Colonic mucosa (tissue), 4 donors: Measurements from ENCODE around the gene FRAT1. TPM values are rescaled to one million over a fixed set of nuclear protein-coding genes. Genes with fewer than 3 reads are reported as not detected.

Source experiments
- DNase-seq: peaks from one replicate; pipeline ENCODE4 v3.0.0-alpha.2; 2020
- H3K27ac ChIP-seq: fragments of 200-600 bp; one replicate; pipeline ENCODE4 v1.8.0; 2021
- H3K27me3 ChIP-seq: fragments of 200-600 bp; one replicate; pipeline ENCODE4 v1.8.0; 2021
- H3K36me3 ChIP-seq: fragments of 200-600 bp; one replicate; pipeline ENCODE4 v1.8.0; 2021
- H3K4me1 ChIP-seq: fragments of 200-600 bp; one replicate; pipeline ENCODE4 v1.8.0; 2021; ENCODE audit warnings: mild to moderate bottlenecking
- H3K4me3 ChIP-seq: fragments of 200-600 bp; one replicate; pipeline ENCODE4 v1.8.0; 2021
- H3K9ac ChIP-seq, 2 donors: one replicate each; pipeline ENCODE4 v1.7.0; 2013; ENCODE audit warnings: control low read depth in 2 of 2, low read depth in 2 of 2, low read length in 2 of 2
- H3K9me3 ChIP-seq: fragments of 200-600 bp; one replicate; pipeline ENCODE4 v1.8.0; 2021
- intact Hi-C: fragments of 100-400 bp; cut with DNase I; formaldehyde crosslinking; loops from one replicate; pipeline ENCODE4 v1.14.1; 2022
- total RNA-seq, 2 donors: library from RNA; stranded (reverse); fragmentation: NEBNext Ultra II Directional in 1 of 2; extraction: Animal tissue kit (Norgen Biotek cat#: 25700) in 1 of 2; gene quantifications; one replicate each; pipeline ENCODE4 v1.2.1, GENCODE V29; 2021
- TF ChIP-seq, protein P1 (sequence below): fragments of 200-600 bp; IDR thresholded peaks from one replicate; pipeline ENCODE4 v1.8.0; 2022; ENCODE audit warnings: antibody characterized with exemption, mild to moderate bottlenecking
- donor health status: healthy.
- donor health status: DM: no; HTN: no; CAD: no.
- donor health status: DM: no; HTN: no; CAD: no.

The FRAT1 gene
- total RNA-seq, 2 donors from 2014 or later, result 5.0 to 6.1 TPM

DNA sequence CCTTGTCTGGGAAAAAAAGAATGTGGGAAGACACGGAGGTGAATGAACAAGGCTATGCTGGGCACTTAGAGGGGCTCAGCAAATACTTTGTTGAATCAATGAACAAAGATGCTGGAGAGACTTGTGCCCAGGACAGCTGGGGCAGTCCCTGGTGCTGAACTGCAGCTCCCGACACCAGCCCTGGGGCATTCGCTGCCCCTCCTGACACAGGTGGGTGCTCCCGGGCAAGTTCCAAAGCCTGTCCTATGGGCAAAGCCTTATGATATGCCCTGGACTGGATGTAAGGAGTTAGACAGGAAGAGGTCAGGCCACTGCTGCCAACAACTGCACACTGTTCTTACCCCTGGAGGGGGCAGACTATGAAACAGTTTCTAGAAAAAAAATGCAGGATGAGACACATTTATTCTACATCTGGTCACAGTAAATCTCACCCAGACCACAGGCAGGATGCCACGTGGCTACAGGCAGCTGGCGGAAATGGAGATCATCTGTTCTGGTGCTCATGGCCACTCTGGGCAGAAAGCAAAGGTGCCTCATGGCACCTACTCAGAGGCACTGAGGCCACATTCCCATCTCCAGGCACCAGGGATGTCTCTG, 37.3 kb downstream of the FRAT1 start:
- no peaks in the 10 kb centered on the region for H3K27me3 ChIP-seq
- intact Hi-C loops, result no loop called here
- TF ChIP-seq, protein P1, sequence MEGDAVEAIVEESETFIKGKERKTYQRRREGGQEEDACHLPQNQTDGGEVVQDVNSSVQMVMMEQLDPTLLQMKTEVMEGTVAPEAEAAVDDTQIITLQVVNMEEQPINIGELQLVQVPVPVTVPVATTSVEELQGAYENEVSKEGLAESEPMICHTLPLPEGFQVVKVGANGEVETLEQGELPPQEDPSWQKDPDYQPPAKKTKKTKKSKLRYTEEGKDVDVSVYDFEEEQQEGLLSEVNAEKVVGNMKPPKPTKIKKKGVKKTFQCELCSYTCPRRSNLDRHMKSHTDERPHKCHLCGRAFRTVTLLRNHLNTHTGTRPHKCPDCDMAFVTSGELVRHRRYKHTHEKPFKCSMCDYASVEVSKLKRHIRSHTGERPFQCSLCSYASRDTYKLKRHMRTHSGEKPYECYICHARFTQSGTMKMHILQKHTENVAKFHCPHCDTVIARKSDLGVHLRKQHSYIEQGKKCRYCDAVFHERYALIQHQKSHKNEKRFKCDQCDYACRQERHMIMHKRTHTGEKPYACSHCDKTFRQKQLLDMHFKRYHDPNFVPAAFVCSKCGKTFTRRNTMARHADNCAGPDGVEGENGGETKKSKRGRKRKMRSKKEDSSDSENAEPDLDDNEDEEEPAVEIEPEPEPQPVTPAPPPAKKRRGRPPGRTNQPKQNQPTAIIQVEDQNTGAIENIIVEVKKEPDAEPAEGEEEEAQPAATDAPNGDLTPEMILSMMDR, result no peak
- H3K9ac ChIP-seq, result no peak overlapping the region
- no peaks in the 10 kb centered on the region for H3K36me3 ChIP-seq
- DNase-seq, result no peak
- no peaks in the 10 kb centered on the region for H3K9me3 ChIP-seq
- no peak overlapping the region for H3K27ac ChIP-seq
- H3K4me1 ChIP-seq, result no peaks in the 10 kb centered on the region
- H3K4me3 ChIP-seq, result no peak overlapping the region

DNA sequence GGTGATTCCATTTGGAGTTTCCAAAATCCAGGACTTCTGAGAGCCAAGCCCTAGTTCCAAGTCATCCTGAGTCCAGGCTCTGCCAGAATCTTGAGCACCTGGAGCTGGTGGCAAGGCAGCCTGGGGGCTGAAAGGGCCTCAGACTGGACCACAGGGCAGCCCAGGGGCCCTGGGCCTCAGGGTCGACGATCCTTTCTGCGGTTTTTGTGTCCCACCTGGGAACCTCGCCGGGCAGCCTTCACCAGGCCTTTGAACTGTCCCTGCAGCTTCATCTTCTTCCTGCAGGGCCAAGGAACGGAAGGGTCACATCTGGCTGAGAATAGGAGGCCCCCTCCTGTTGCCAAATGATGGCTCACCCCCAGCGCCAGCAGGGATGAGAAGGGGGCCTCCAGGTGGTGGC, 37.8 kb downstream of the FRAT1 start:
- Histone ChIP-seq H3K36me3 (no peaks in the 10 kb centered on the region), H3K27me3 (no peaks in the 10 kb centered on the region), H3K4me3 (no peak overlapping the region), H3K9me3 (no peaks in the 10 kb centered on the region), H3K27ac (no peak overlapping the region), H3K4me1 (no peaks in the 10 kb centered on the region), H3K9ac (no peak overlapping the region)
- intact Hi-C loops, result no loop called here
- TF ChIP-seq, protein P1, result no peak
- DNase-seq, result no peak

DNA sequence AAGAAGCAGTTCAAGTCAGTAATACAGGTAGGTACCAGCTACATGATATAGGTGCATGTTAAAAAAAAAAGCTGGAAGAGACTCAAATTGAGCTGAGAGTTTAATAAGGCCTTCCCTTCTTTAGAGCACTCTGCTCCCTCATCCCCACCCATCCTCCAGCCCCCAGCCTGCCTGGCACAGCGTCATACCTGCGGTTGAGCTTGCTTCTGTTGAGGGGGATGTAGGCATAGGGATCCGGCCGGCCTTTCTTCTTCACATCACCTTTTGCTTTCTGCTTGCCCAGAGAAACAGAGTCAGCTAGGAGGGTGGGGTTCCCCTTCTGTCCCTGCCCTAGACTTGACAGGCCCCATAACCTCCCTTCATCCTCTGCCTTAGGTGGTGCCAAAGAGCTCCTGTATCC, 39.3 kb downstream of the FRAT1 start:
- TF ChIP-seq, protein P1, result no peak
- no peaks in the 10 kb centered on the region for H3K9me3 ChIP-seq
- no peak overlapping the region for H3K4me3 ChIP-seq
- no peaks in the 10 kb centered on the region for H3K36me3 ChIP-seq
- no peak overlapping the region for H3K9ac ChIP-seq
- H3K27ac ChIP-seq, result no peak overlapping the region
- no peak for DNase-seq
- no peaks in the 10 kb centered on the region for H3K27me3 ChIP-seq
- intact Hi-C loops, result no loop called here
- no peaks in the 10 kb centered on the region for H3K4me1 ChIP-seq

DNA sequence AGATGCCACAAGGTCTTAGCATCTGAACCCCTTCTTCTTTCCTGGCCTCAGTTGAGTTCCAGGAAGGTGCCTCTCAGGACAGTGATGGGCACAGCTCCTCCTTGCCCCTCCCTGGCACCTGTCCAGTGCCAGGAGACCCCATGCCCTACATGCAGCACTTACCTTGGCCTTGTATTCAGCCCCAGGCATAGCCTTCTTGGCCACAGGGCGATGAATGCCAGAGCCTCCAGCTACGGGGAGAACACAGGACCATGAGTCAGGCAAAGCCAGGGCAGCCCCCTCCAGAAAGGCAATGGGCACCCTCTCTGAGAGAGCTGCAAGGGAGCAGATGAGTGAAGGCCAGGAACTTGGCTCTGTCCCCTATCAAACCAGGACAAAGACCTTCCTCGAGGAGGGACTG, 39.7 kb downstream of the FRAT1 start:
- no peaks in the 10 kb centered on the region for H3K36me3 ChIP-seq
- TF ChIP-seq, protein P1, result no peak
- no peak overlapping the region for H3K27ac ChIP-seq
- no peaks in the 10 kb centered on the region for H3K4me1 ChIP-seq
- intact Hi-C loops, result no loop called here
- DNase-seq, result no peak
- no peak overlapping the region for H3K9ac ChIP-seq
- no peaks in the 10 kb centered on the region for H3K27me3 ChIP-seq
- no peaks in the 10 kb centered on the region for H3K9me3 ChIP-seq
- H3K4me3 ChIP-seq, result no peak overlapping the region

DNA sequence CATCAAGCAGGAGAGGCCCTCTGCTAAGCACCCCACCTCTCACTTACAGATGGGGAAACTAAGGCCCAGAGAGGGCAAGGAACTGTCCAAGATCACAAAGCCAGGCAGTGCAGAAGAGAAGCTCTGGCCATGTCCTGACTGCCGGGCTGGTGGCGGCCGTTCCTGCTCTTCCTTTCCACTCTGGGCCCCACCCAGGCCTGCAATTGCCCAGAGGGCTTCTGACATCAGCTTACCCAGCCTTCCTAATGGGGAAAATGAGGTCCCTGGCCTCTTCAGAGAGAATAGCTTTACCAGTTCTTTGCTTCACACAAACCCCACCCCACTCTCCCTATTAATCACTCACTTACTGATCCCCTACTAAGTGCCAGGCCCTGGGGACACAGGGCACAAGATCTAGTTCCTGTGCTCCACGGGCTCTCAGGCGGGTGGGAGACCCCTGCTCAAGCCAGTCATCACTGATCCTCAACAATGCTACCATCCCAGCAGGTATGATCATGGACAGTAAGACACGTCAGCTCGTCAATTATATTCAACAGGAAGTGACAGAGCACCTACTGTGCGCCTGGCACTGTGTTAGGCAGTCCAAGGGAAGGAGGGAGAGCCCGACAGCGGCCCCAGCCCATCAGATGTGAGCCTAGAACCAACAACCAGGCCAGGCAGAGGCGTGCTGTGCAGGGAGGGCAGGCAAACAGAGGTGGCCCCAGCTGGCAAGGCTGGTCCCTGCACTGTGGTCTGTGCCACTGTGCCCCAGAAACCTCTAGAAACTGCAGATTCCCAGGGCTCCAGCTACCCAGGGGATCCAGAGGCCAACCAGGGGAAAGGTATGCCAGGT, 41.9 kb downstream of the FRAT1 start:
- no peak overlapping the region for H3K4me3 ChIP-seq
- intact Hi-C loops, result no loop called here
- H3K27ac ChIP-seq, result no peak overlapping the region
- no peak overlapping the region for H3K9ac ChIP-seq
- TF ChIP-seq, protein P1, result no peak
- DNase-seq, result no peak
- no peaks in the 10 kb centered on the region for H3K9me3 ChIP-seq
- H3K27me3 ChIP-seq, result no peaks in the 10 kb centered on the region
- H3K36me3 ChIP-seq, result peaks cover under 1% of the 10 kb centered on the region
- H3K4me1 ChIP-seq, result no peaks in the 10 kb centered on the region
